GM18507 (cell line): ENCODE measurements around the gene CERKL.
A peak's percentile ranks its signal among the peaks of the same experiment; 100 is the strongest.

ENCODE experiments used
- DNase-seq: peaks from one replicate; pipeline ENCODE4 v3.0.0; 2011; ENCODE audit warnings: low read depth; ENCODE audit not compliant: insufficient read length; ENCODE audit errors: extremely low spot score
- FAIRE-seq: peaks from 2 replicates; lab custom pipeline; 2011; peaks lifted over from hg19 to GRCh38; lab: Jason Lieb, UNC

CERKL gene

GRCh38 chr2:181679544-181679979 lies 22.7 kb upstream of the CERKL start:
- FAIRE-seq, result no peak

DNA sequence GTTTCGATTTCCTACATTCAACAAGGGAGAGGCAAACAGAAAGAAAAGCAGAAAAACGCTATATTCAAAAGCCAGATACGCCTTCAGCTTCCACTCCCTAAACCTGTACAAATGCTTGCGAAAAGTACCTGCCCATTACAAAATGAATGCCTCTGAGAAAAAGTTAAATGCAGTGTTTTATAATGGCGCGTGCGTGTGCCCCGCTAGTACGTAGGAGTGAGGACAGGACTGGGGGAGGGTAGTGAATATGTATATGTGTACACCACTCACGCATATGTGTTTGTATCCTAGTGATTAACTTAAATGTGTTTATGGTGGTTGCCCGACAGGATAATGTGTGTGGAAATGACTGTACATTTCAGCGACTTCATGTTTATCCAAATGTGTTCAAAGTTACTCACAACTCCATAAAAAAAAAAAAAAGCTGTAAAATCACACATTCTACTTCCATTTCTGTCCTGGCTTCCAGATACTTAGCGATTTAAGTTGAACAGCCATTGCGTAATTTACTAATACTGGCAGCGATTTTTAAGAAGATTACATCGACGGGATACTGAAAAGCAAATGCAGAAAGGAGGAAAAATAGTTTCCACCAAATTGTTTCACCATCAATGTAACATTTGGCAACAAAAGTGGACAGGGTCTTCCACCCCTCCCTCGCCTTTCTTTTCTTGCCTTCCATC lies 22.1 kb upstream of the CERKL start:
- DNase-seq, result no peak
- peak; percentile 29 for FAIRE-seq

More at GRCh38 chr2:181679544-181679979, 22.7 kb upstream of the CERKL start:
- DNase-seq, result no peak

GRCh38 chr2:181677912-181678586 lies 21.1 kb upstream of the CERKL start:
- DNase-seq, result no peak

DNA sequence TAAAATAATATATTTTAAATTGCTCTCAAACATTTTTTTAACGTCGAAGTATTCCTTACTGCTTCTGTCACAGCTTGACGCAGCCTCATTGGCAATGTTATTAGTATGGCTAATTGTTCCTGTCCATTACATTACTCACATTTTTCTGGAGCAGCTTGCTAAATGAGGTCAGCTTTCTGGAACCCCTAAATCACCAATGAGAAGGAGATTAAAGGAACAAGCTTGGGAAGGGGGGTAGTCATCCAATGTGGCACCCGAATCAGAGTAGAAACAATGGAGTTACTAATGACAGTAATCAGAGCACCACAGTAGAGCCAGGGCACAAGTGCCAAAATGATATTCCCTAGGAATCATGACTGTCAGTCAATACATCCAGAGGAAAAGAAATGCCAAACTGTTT lies 18.3 kb upstream of the CERKL start:
- FAIRE-seq (no peak), DNase-seq (no peak)

More at GRCh38 chr2:181677912-181678586, 21.1 kb upstream of the CERKL start:
- no peak for FAIRE-seq

GRCh38 chr2:181674461-181674860 lies 17.6 kb upstream of the CERKL start:
- FAIRE-seq, result peak; percentile 54
- no peak for DNase-seq

- DNase-seq, result no peak
- peak; percentile 82 for FAIRE-seq
Observed at GRCh38 chr2:181673173-181673572, 16.3 kb upstream of the CERKL start.

DNA sequence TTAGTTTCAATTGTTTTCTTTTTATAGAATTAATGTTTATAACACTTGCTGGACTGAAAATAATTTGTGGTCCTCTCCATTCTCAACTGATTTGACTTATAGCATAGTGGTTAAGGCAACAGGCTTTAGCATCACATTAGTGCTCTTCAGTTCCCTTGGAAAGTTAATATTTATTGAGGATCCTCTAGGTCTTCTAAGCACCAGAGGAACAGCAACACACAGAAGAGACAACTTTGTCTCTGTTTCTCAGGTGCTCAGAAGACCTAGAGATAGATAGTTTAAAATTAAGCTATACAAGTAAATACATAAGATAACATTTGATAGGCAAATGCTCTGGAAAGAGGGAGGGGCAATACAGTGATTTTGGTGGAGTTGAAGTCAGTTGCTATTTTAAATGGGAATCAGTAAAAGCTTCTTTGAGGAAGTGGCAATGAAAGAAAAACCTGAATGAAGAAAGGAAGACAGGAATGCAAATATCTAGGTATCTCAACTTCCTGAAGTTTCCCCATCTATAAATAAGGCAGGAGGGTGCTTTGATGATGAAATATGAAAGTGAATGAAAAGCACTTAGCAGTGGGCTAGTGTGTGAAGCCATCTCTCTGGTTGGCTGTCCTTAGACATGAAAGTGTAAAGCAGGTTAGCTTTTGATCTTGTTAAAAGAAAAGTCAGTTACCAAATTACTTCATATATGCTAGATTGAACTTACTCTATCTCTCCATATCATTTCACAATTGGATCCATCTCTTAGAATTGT lies 15.5 kb upstream of the CERKL start:
- no peak for DNase-seq
- FAIRE-seq, result peak; percentile 91

DNA sequence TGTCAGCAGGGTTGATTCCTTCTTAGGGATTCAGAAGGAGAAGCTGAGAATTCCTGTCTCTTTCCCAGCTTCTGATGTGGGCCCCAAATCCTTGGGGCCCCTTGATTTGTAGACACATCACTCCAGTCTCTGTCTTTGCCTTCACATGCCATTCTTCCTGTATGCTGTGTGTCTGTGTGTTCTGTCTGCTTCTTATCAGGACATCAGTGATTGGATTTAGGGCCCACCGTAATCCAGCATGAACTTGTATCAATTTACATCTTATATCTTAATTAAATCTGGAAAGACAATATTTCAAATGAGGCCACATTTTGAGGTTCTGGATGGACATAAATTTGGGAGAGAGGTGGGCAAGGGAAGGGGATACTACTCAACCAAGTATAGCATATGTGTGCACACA lies 13.7 kb upstream of the CERKL start:
- no peak for FAIRE-seq
- DNase-seq, result no peak

DNA sequence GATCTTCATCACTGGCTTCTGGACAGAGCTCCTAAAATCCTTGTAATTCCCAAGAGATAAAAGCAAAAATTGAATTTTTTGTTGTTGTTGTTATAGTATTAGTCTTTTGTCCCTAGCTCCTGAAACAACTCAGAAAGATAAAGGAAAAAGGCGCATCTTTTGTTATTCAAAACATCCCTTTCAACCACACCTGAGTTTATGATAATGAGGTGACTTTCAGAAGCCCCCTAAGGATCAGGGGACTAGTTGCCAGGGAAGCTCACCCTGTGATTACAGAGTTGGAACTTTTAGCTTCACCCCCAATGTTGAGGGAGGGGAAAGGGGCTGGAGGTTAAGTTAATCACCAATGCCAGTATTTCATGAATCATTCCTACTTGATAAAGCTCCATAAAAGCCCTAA lies 10.3 kb upstream of the CERKL start:
- FAIRE-seq, result no peak
- DNase-seq, result no peak

DNA sequence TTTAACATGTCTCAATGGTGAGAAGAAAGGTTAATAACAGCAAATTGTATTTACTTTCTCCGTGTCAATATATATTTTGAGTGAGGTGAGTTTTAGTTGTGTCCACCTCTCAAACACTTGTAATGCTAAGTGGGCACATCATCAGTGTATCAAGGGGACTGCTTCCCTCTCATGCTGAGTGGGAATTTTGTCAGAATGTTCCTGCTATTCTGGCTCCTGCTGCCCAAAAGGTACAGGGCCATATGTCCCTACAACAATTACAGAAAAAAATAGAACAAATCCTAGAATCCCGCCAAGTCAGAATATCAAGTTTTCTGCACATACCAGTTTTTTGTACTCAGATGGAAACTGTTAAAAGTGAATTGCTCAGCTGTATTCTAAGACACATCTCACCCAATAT lies 5.4 kb upstream of the CERKL start:
- DNase-seq (no peak), FAIRE-seq (no peak)

- FAIRE-seq (no peak), DNase-seq (no peak)
Observed at GRCh38 chr2:181660181-181660580, 3.3 kb upstream of the CERKL start.

- DNase-seq (no peak), FAIRE-seq (no peak)
Observed at GRCh38 chr2:181658444-181658843, 1.5 kb upstream of the CERKL start.

GRCh38 chr2:181657379-181657778 lies 474 bp upstream of the CERKL start:
- FAIRE-seq (no peak), DNase-seq (no peak)

- FAIRE-seq, result no peak
- DNase-seq, result no peak
Observed at GRCh38 chr2:181655519-181655918, 1.4 kb downstream of the CERKL start.

DNA sequence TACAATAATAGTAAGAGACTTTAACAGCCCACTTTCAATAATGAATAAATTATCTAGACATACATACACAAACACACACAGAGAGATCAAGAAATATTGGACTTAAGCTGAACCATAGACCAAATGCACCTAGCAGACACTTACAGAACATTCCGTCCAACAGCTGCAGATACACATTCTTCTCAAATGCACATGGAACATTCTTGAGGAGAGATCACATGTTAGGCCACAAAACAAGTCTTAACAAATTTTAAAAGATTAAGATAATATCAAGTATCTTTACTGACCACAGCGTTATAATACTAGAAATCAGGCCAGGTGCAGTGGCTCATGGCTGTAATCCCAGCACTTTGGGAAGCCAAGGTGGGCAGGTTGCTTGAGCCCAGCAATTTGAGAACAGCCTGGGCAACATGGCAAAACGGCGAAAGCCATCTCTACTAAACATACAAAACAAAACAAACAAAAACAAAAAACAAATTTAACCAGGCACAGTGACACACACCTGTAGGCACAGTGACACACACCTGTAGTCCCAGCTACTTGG lies 7.4 kb downstream of the CERKL start:
- DNase-seq, result no peak
- FAIRE-seq, result no peak

- FAIRE-seq (peak; percentile 5), DNase-seq (no peak)
Observed at GRCh38 chr2:181648478-181649155, 8.3 kb downstream of the CERKL start.

GRCh38 chr2:181646415-181646987 lies 10.4 kb downstream of the CERKL start:
- DNase-seq (no peak), FAIRE-seq (peak; percentile 66)

- FAIRE-seq (no peak), DNase-seq (no peak)
Observed at GRCh38 chr2:181643151-181643550, 13.8 kb downstream of the CERKL start.

- DNase-seq (no peak), FAIRE-seq (no peak)
Observed at GRCh38 chr2:181642086-181642485, 14.8 kb downstream of the CERKL start.
